IMR-90 (cell line): Measurements from ENCODE around the gene HOXC10.

Experiments used
- POLR2A ChIP-seq: IDR thresholded peaks from 2 replicates; pipeline ENCODE4 v1.6.1; 2012; ENCODE audit warnings: mild to moderate bottlenecking, low read depth, low read length
- RAD21 ChIP-seq: IDR thresholded peaks from 2 replicates; pipeline ENCODE4 v1.6.1; 2012; ENCODE audit warnings: low read length, improper control_type of control experiment
- TF ChIP-seq, protein P1 (sequence below): conservative IDR thresholded peaks from 2 replicates; pipeline ENCODE4 v1.5.1; 2012; ENCODE audit warnings: mild to moderate bottlenecking, low read depth, low read length, improper control_type of control experiment

GRCh38 chr12:53964315-53964713, 20.6 kb upstream of the HOXC10 start:
- no peak for TF ChIP-seq RAD21
- TF ChIP-seq, protein P1, sequence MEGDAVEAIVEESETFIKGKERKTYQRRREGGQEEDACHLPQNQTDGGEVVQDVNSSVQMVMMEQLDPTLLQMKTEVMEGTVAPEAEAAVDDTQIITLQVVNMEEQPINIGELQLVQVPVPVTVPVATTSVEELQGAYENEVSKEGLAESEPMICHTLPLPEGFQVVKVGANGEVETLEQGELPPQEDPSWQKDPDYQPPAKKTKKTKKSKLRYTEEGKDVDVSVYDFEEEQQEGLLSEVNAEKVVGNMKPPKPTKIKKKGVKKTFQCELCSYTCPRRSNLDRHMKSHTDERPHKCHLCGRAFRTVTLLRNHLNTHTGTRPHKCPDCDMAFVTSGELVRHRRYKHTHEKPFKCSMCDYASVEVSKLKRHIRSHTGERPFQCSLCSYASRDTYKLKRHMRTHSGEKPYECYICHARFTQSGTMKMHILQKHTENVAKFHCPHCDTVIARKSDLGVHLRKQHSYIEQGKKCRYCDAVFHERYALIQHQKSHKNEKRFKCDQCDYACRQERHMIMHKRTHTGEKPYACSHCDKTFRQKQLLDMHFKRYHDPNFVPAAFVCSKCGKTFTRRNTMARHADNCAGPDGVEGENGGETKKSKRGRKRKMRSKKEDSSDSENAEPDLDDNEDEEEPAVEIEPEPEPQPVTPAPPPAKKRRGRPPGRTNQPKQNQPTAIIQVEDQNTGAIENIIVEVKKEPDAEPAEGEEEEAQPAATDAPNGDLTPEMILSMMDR: no peak
- no peak for TF ChIP-seq POLR2A
